ENCODE data around the gene TFIP11.

TFIP11 gene

DNA sequence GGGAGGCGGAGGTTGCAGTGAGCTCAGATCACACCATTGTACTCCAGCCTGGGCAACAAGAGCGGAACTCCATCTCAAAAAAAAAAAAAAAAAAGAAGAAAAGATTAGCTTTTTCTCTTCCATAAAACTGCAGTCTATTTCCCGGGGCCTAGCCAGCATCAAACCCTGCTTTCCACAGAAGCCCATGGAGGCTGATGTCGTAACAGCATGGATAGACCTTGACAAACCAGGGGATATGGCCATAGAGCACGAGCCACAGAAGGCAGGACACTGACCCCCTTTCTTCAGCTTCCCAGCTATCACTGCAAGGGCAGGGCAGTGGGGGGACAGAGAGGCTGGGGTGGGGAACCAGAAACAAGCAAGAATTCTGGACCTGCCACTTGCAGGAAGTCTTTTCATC, 50.2 kb downstream of the TFIP11 start:
- TF ChIP-seq CTCF (IDR thresholded peaks at IDR 0.05; ENCODE audit: low read depth, low read length, missing control alignments) = no peak
- H3K4me3 ChIP-seq (ENCODE audit: low read depth, low read length) = no peak overlapping the region

GRCh38 chr22:26461188-26461810, 51.0 kb downstream of the TFIP11 start:
- no peak for DNase-seq (ENCODE audit: low read depth)
- in situ Hi-C loops (cut with HindIII; ENCODE audit: low sequenced_read_pairs) = loop anchor here (10.0 kb wide), 1 partner anchor 96 kb away; no protein-coding TSS in a partner anchor
- TF ChIP-seq CTCF (IDR thresholded peaks at IDR 0.05; ENCODE audit: low read depth, low read length, missing control alignments) = peak; percentile 86
- no peak overlapping the region for H3K4me3 ChIP-seq (ENCODE audit: low read depth, low read length)

More for the DNA sequence above, 50.2 kb downstream of the TFIP11 start:
- DNase-seq (ENCODE audit: low read depth) = no peak
- in situ Hi-C loops (cut with HindIII; ENCODE audit: low sequenced_read_pairs) = loop anchor here (10.0 kb wide), 1 partner anchor 97 kb away; no protein-coding TSS in a partner anchor

DNA sequence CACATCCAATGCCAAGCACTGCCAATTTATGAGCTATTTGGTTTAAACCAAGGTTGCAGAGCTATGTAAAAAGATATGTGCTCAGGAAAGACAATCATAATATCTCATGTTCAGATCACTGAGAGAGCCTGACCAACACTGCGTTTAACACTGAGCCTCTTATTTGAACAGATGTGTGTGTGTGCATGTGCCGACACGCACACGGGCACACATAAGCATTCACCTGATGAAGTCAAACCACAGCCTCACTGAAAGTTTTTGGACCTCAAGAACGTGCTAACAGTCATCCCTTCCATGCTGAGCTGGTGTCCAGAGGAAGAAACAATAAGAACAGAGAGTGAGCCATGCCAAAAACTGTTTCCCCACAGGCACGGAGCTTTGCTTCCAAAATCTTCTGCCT, 52.1 kb downstream of the TFIP11 start:
- TF ChIP-seq CTCF (IDR thresholded peaks at IDR 0.05; ENCODE audit: low read depth, low read length, missing control alignments) = no peak

DNA sequence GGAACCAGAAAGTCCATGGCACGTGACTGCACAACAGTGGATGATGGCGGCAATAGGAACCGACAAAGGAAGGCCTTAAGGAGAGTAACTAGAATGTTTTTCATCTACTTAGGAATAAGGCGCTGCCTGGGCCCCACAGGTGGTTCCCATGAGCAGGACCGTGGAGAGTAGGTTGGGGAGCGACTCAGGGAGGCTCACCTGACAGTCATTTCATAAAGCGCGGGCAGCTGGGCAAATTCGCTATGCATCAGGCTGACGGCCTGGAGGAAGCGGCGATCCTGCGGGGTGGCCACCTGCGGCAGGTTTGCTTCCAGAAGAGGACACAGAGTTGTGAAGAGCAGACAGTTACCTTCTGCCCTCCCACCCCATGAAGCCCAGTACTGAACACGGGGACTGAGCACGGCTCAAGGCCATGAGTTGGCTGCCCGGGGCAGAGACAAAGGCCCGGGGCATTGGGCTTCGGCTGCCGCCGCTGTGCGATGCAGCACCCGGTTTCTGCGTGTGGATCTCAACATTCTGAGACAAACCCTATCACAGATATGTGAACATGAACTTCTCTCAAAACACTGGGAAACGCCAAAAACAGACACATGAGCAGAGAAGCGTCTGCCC, 54.5 kb downstream of the TFIP11 start:
- no peak for DNase-seq (ENCODE audit: low read depth)
- in situ Hi-C loops (cut with HindIII; ENCODE audit: low sequenced_read_pairs) = no loop called here
- H3K4me3 ChIP-seq (ENCODE audit: low read depth, low read length) = no peak overlapping the region
- no peak for TF ChIP-seq CTCF (IDR thresholded peaks at IDR 0.05; ENCODE audit: low read depth, low read length, missing control alignments)

More for the DNA sequence above, 52.1 kb downstream of the TFIP11 start:
- DNase-seq (ENCODE audit: low read depth) = no peak
- H3K4me3 ChIP-seq (ENCODE audit: low read depth, low read length) = no peak overlapping the region
- in situ Hi-C loops (cut with HindIII; ENCODE audit: low sequenced_read_pairs) = loop anchor here (10.0 kb wide), 1 partner anchor 95 kb away; no protein-coding TSS in a partner anchor

- H3K4me3 ChIP-seq (ENCODE audit: low read depth, low read length) = no peak overlapping the region
- TF ChIP-seq CTCF (IDR thresholded peaks at IDR 0.05; ENCODE audit: low read depth, low read length, missing control alignments) = no peak
- in situ Hi-C loops (cut with HindIII; ENCODE audit: low sequenced_read_pairs) = no loop called here
Measured at GRCh38 chr22:26453812-26454500, 58.3 kb downstream of the TFIP11 start.

DNA sequence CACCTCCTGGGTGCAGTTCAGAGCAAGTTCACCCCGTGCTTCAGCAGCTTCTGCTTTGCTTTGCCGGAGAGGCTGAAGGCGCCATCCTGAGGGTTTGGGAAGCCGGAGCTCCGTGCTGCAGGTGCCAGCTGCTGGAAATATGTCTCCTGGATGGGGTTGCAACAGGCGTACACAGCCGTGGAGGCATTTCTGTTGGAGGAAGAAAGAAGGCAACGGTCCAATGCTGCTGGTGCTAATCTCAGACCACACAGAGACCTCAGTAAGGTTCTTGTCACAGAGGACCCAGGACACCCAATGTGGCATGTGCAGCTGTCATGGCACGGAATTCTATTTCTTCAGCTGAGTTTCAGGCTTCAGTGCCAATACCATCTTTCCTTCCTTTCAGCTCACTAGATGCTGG, 59.1 kb downstream of the TFIP11 start:
- no peak overlapping the region for H3K4me3 ChIP-seq (ENCODE audit: low read depth, low read length)
- no peak for TF ChIP-seq CTCF (IDR thresholded peaks at IDR 0.05; ENCODE audit: low read depth, low read length, missing control alignments)
- in situ Hi-C loops (cut with HindIII; ENCODE audit: low sequenced_read_pairs) = no loop called here
- no peak for DNase-seq (ENCODE audit: low read depth)

More at GRCh38 chr22:26453812-26454500, 58.3 kb downstream of the TFIP11 start:
- DNase-seq (ENCODE audit: low read depth) = no peak

All from astrocyte of the cerebellum (primary cell).